Measurements from ENCODE around the gene SPOCK1. TPM values are rescaled to one million over a fixed set of nuclear protein-coding genes. Genes with fewer than 3 reads are reported as not detected.

Gene SPOCK1
- polyA plus RNA-seq, 2 donors, result 0.86 to 0.88 TPM

DNA sequence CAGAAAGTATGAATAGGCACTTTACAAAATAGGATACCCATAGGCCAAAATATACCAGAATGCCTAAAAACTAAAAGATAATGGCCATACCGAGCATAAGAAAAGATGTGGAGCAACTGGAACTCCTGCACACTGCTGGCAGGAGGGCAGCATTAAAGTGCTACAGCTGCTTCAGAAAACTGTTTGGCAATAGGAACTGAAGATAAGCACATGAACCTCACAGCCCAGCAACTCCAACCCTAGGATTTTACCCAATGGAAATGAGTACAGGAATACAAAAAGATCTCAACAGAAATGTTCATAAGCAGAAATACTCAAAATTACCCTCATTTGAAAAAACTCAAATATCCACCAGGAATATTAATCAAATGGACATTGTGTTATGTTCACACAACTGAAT is 209.3 kb downstream of the SPOCK1 start:
- no peak overlapping the region for H3K4me3 ChIP-seq (ENCODE audit: low read depth in 1 of 2, low read length in 2 of 2)
- H3K27ac ChIP-seq (ENCODE audit: low read depth in 2 of 2, low read length in 1 of 2), result no peak overlapping the region
- WGBS, 2 donors, result 82 to 89% methylated on average over 1 of the region's 1 CpG
- H3K9me3 ChIP-seq (ENCODE audit: control insufficient read depth in 2 of 2, insufficient read depth in 1 of 2, low read depth in 1 of 2, low read length in 1 of 2), result no peaks in the 10 kb centered on the region
- H3K27me3 ChIP-seq (ENCODE audit: control insufficient read depth in 1 of 2, insufficient read depth in 2 of 2, low read length in 2 of 2), result no peaks in the 10 kb centered on the region
- H3K4me1 ChIP-seq (ENCODE audit: control insufficient read depth in 2 of 2, insufficient read depth in 2 of 2, low read length in 1 of 2), result no peaks in the 10 kb centered on the region
- H3K36me3 ChIP-seq (ENCODE audit: control insufficient read depth in 2 of 2, insufficient read depth in 2 of 2, low read length in 1 of 2), result no peaks in the 10 kb centered on the region

GRCh38 chr5:137287569-137287968 is 211.6 kb downstream of the SPOCK1 start:
- no peaks in the 10 kb centered on the region for H3K36me3 ChIP-seq (ENCODE audit: control insufficient read depth in 2 of 2, insufficient read depth in 2 of 2, low read length in 1 of 2)
- WGBS, 2 donors, result 93 to 94% methylated on average over 2 of the region's 2 CpGs

GRCh38 chr5:137286025-137286610 is 213.0 kb downstream of the SPOCK1 start:
- Histone ChIP-seq H3K27ac (ENCODE audit: low read depth in 2 of 2, low read length in 1 of 2) (no peak overlapping the region), H3K36me3 (ENCODE audit: control insufficient read depth in 2 of 2, insufficient read depth in 2 of 2, low read length in 1 of 2) (no peaks in the 10 kb centered on the region), H3K4me1 (ENCODE audit: control insufficient read depth in 2 of 2, insufficient read depth in 2 of 2, low read length in 1 of 2) (no peaks in the 10 kb centered on the region), H3K4me3 (ENCODE audit: low read depth in 1 of 2, low read length in 2 of 2) (no peak overlapping the region), H3K9me3 (ENCODE audit: control insufficient read depth in 2 of 2, insufficient read depth in 1 of 2, low read depth in 1 of 2, low read length in 1 of 2) (no peaks in the 10 kb centered on the region), H3K27me3 (ENCODE audit: control insufficient read depth in 1 of 2, insufficient read depth in 2 of 2, low read length in 2 of 2) (no peaks in the 10 kb centered on the region)
- 72 to 73% methylated on average over 4 of the region's 4 CpGs for WGBS, 2 donors

More at GRCh38 chr5:137287569-137287968, 211.6 kb downstream of the SPOCK1 start:
- no peaks in the 10 kb centered on the region for H3K9me3 ChIP-seq (ENCODE audit: control insufficient read depth in 2 of 2, insufficient read depth in 1 of 2, low read depth in 1 of 2, low read length in 1 of 2)
- H3K27ac ChIP-seq (ENCODE audit: low read depth in 2 of 2, low read length in 1 of 2), result no peak overlapping the region
- no peaks in the 10 kb centered on the region for H3K27me3 ChIP-seq (ENCODE audit: control insufficient read depth in 1 of 2, insufficient read depth in 2 of 2, low read length in 2 of 2)
- H3K4me3 ChIP-seq (ENCODE audit: low read depth in 1 of 2, low read length in 2 of 2), result no peak overlapping the region
- H3K4me1 ChIP-seq (ENCODE audit: control insufficient read depth in 2 of 2, insufficient read depth in 2 of 2, low read length in 1 of 2), result no peaks in the 10 kb centered on the region

- no peak overlapping the region for H3K4me3 ChIP-seq (ENCODE audit: low read depth in 1 of 2, low read length in 2 of 2)
- no peak overlapping the region for H3K27ac ChIP-seq (ENCODE audit: low read depth in 2 of 2, low read length in 1 of 2)
- 76 to 89% methylated on average over 2 of the region's 2 CpGs for WGBS, 2 donors
- no peaks in the 10 kb centered on the region for H3K36me3 ChIP-seq (ENCODE audit: control insufficient read depth in 2 of 2, insufficient read depth in 2 of 2, low read length in 1 of 2)
- no peaks in the 10 kb centered on the region for H3K27me3 ChIP-seq (ENCODE audit: control insufficient read depth in 1 of 2, insufficient read depth in 2 of 2, low read length in 2 of 2)
- H3K9me3 ChIP-seq (ENCODE audit: control insufficient read depth in 2 of 2, insufficient read depth in 1 of 2, low read depth in 1 of 2, low read length in 1 of 2), result no peaks in the 10 kb centered on the region
- no peaks in the 10 kb centered on the region for H3K4me1 ChIP-seq (ENCODE audit: control insufficient read depth in 2 of 2, insufficient read depth in 2 of 2, low read length in 1 of 2)
Measured at GRCh38 chr5:137283801-137284200, 215.3 kb downstream of the SPOCK1 start.

GRCh38 chr5:137282216-137282615 is 216.9 kb downstream of the SPOCK1 start:
- no peak overlapping the region for H3K27ac ChIP-seq (ENCODE audit: low read depth in 2 of 2, low read length in 1 of 2)
- no peaks in the 10 kb centered on the region for H3K27me3 ChIP-seq (ENCODE audit: control insufficient read depth in 1 of 2, insufficient read depth in 2 of 2, low read length in 2 of 2)
- H3K9me3 ChIP-seq (ENCODE audit: control insufficient read depth in 2 of 2, insufficient read depth in 1 of 2, low read depth in 1 of 2, low read length in 1 of 2), result no peaks in the 10 kb centered on the region
- WGBS, 2 donors, result 42 to 54% methylated on average over 5 of the region's 5 CpGs
- H3K36me3 ChIP-seq (ENCODE audit: control insufficient read depth in 2 of 2, insufficient read depth in 2 of 2, low read length in 1 of 2), result no peaks in the 10 kb centered on the region
- no peaks in the 10 kb centered on the region for H3K4me1 ChIP-seq (ENCODE audit: control insufficient read depth in 2 of 2, insufficient read depth in 2 of 2, low read length in 1 of 2)
- no peak overlapping the region for H3K4me3 ChIP-seq (ENCODE audit: low read depth in 1 of 2, low read length in 2 of 2)

DNA sequence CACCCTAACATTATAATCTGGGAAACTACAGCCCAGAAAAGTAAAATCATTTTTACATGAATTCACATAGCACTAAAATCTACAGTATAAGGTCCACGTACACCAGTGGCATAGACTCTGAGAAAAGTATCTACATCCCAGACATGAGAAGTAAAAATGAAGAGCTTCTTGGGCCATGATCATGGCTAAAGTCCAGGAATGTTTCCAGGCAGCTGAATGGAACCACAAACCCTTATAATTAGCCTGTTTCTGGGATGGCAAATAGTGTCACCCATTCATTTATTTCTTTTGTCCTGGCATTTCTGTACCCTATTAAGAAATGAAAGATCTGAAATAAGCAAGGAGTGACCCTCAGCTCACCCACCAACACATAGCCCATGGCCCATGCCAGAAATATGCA is 217.9 kb downstream of the SPOCK1 start:
- Histone ChIP-seq H3K27me3 (ENCODE audit: control insufficient read depth in 1 of 2, insufficient read depth in 2 of 2, low read length in 2 of 2) (no peaks in the 10 kb centered on the region), H3K4me3 (ENCODE audit: low read depth in 1 of 2, low read length in 2 of 2) (no peak overlapping the region), H3K27ac (ENCODE audit: low read depth in 2 of 2, low read length in 1 of 2) (no peak overlapping the region), H3K36me3 (ENCODE audit: control insufficient read depth in 2 of 2, insufficient read depth in 2 of 2, low read length in 1 of 2) (no peaks in the 10 kb centered on the region), H3K9me3 (ENCODE audit: control insufficient read depth in 2 of 2, insufficient read depth in 1 of 2, low read depth in 1 of 2, low read length in 1 of 2) (no peaks in the 10 kb centered on the region), H3K4me1 (ENCODE audit: control insufficient read depth in 2 of 2, insufficient read depth in 2 of 2, low read length in 1 of 2) (no peaks in the 10 kb centered on the region)
- WGBS, 2 donors, result 80 to 82% methylated on average over 1 of the region's 1 CpG

- WGBS, 2 donors, result 57 to 75% methylated on average over 3 of the region's 3 CpGs
- Histone ChIP-seq H3K36me3 (ENCODE audit: control insufficient read depth in 2 of 2, insufficient read depth in 2 of 2, low read length in 1 of 2) (no peaks in the 10 kb centered on the region), H3K4me3 (ENCODE audit: low read depth in 1 of 2, low read length in 2 of 2) (no peak overlapping the region), H3K4me1 (ENCODE audit: control insufficient read depth in 2 of 2, insufficient read depth in 2 of 2, low read length in 1 of 2) (no peaks in the 10 kb centered on the region), H3K27me3 (ENCODE audit: control insufficient read depth in 1 of 2, insufficient read depth in 2 of 2, low read length in 2 of 2) (no peaks in the 10 kb centered on the region), H3K27ac (ENCODE audit: low read depth in 2 of 2, low read length in 1 of 2) (no peak overlapping the region), H3K9me3 (ENCODE audit: control insufficient read depth in 2 of 2, insufficient read depth in 1 of 2, low read depth in 1 of 2, low read length in 1 of 2) (no peaks in the 10 kb centered on the region)
Measured at GRCh38 chr5:137280656-137281055, 218.5 kb downstream of the SPOCK1 start.

GRCh38 chr5:137279521-137280231 is 219.4 kb downstream of the SPOCK1 start:
- Histone ChIP-seq H3K4me1 (ENCODE audit: control insufficient read depth in 2 of 2, insufficient read depth in 2 of 2, low read length in 1 of 2) (no peaks in the 10 kb centered on the region), H3K9me3 (ENCODE audit: control insufficient read depth in 2 of 2, insufficient read depth in 1 of 2, low read depth in 1 of 2, low read length in 1 of 2) (no peaks in the 10 kb centered on the region)
- WGBS, 2 donors, result 85 to 86% methylated on average over 6 of the region's 6 CpGs

DNA sequence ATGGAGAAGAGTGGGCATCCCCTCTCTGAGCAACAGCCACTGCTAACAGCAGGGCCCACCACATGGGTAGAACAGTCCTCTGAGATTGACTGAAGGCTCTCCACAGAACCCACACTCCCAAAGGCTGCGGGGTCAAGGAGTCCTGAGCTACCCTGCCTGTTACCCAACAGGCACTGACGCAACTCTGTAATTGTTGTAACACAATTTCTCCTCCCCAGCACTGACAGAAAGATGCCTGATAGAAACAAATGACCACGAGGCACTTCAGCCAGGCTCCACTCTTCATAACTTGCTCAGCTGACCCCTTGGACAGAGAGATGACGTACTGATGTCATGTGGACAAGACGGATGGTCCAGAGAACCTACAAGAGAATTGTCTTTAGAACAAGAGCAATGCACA is 220.7 kb downstream of the SPOCK1 start:
- H3K4me3 ChIP-seq (ENCODE audit: low read depth in 1 of 2, low read length in 2 of 2), result no peak overlapping the region
- H3K27me3 ChIP-seq (ENCODE audit: control insufficient read depth in 1 of 2, insufficient read depth in 2 of 2, low read length in 2 of 2), result no peaks in the 10 kb centered on the region
- no peaks in the 10 kb centered on the region for H3K36me3 ChIP-seq (ENCODE audit: control insufficient read depth in 2 of 2, insufficient read depth in 2 of 2, low read length in 1 of 2)
- no peaks in the 10 kb centered on the region for H3K4me1 ChIP-seq (ENCODE audit: control insufficient read depth in 2 of 2, insufficient read depth in 2 of 2, low read length in 1 of 2)
- H3K9me3 ChIP-seq (ENCODE audit: control insufficient read depth in 2 of 2, insufficient read depth in 1 of 2, low read depth in 1 of 2, low read length in 1 of 2), result no peaks in the 10 kb centered on the region
- H3K27ac ChIP-seq (ENCODE audit: low read depth in 2 of 2, low read length in 1 of 2), result no peak overlapping the region
- 88% methylated on average over 5 of the region's 5 CpGs for WGBS, 2 donors

More at GRCh38 chr5:137279521-137280231, 219.4 kb downstream of the SPOCK1 start:
- no peaks in the 10 kb centered on the region for H3K36me3 ChIP-seq (ENCODE audit: control insufficient read depth in 2 of 2, insufficient read depth in 2 of 2, low read length in 1 of 2)
- no peak overlapping the region for H3K4me3 ChIP-seq (ENCODE audit: low read depth in 1 of 2, low read length in 2 of 2)
- no peaks in the 10 kb centered on the region for H3K27me3 ChIP-seq (ENCODE audit: control insufficient read depth in 1 of 2, insufficient read depth in 2 of 2, low read length in 2 of 2)
- no peak overlapping the region for H3K27ac ChIP-seq (ENCODE audit: low read depth in 2 of 2, low read length in 1 of 2)

GRCh38 chr5:137275083-137275482 is 224.0 kb downstream of the SPOCK1 start:
- Histone ChIP-seq H3K4me3 (ENCODE audit: low read depth in 1 of 2, low read length in 2 of 2) (no peak overlapping the region), H3K36me3 (ENCODE audit: control insufficient read depth in 2 of 2, insufficient read depth in 2 of 2, low read length in 1 of 2) (no peaks in the 10 kb centered on the region), H3K27ac (ENCODE audit: low read depth in 2 of 2, low read length in 1 of 2) (no peak overlapping the region), H3K27me3 (ENCODE audit: control insufficient read depth in 1 of 2, insufficient read depth in 2 of 2, low read length in 2 of 2) (no peaks in the 10 kb centered on the region), H3K4me1 (ENCODE audit: control insufficient read depth in 2 of 2, insufficient read depth in 2 of 2, low read length in 1 of 2) (no peaks in the 10 kb centered on the region), H3K9me3 (ENCODE audit: control insufficient read depth in 2 of 2, insufficient read depth in 1 of 2, low read depth in 1 of 2, low read length in 1 of 2) (no peaks in the 10 kb centered on the region)
- WGBS, 2 donors, result 81 to 85% methylated on average over 2 of the region's 2 CpGs

Measured in esophagus (tissue), 2 donors.